NT2/D1 (cell line): ENCODE measurements around the gene RPRD1B.

Experiments
- DNase-seq: peaks from one replicate; pipeline ENCODE4 v3.0.0-alpha.2; 2011; ENCODE audit warnings: low read depth, low spot score
- H3K27me3 ChIP-seq: 2 replicates; pipeline ENCODE4 v1.6.0; 2011; ENCODE audit warnings: mild to moderate bottlenecking; ENCODE audit not compliant: insufficient read length, insufficient read depth
- H3K36me3 ChIP-seq: 2 replicates; pipeline ENCODE4 v1.6.1; 2011; ENCODE audit warnings: mild to moderate bottlenecking, low read length, mixed read lengths; ENCODE audit not compliant: insufficient read depth, insufficient read length
- H3K4me1 ChIP-seq: 2 replicates; pipeline ENCODE4 v1.5.1; 2011; ENCODE audit not compliant: insufficient read depth, insufficient read length
- H3K4me3 ChIP-seq: 2 replicates; pipeline ENCODE4 v1.5.1; 2011; ENCODE audit warnings: low read depth; ENCODE audit not compliant: insufficient read length
- H3K9ac ChIP-seq: 2 replicates; pipeline ENCODE4 v1.6.0; 2011; ENCODE audit warnings: low read depth; ENCODE audit not compliant: insufficient read length
- H3K9me3 ChIP-seq: 2 replicates; pipeline ENCODE4 v1.5.1; 2011; ENCODE audit warnings: mild to moderate bottlenecking, low read length; ENCODE audit not compliant: insufficient read depth
- SUZ12 ChIP-seq: IDR thresholded peaks from 2 replicates; pipeline ENCODE4 v1.6.1; 2011; ENCODE audit not compliant: insufficient read length, insufficient read depth; ENCODE audit errors: extremely low read depth
- YY1 ChIP-seq: IDR thresholded peaks from 2 replicates; pipeline ENCODE4 v1.6.1; 2011; ENCODE audit not compliant: insufficient read length, insufficient read depth
- ZNF274 ChIP-seq: IDR thresholded peaks from 2 replicates; pipeline ENCODE4 v1.6.1; 2011; ENCODE audit warnings: mild to moderate bottlenecking, low read depth, low read length

RPRD1B gene

DNA sequence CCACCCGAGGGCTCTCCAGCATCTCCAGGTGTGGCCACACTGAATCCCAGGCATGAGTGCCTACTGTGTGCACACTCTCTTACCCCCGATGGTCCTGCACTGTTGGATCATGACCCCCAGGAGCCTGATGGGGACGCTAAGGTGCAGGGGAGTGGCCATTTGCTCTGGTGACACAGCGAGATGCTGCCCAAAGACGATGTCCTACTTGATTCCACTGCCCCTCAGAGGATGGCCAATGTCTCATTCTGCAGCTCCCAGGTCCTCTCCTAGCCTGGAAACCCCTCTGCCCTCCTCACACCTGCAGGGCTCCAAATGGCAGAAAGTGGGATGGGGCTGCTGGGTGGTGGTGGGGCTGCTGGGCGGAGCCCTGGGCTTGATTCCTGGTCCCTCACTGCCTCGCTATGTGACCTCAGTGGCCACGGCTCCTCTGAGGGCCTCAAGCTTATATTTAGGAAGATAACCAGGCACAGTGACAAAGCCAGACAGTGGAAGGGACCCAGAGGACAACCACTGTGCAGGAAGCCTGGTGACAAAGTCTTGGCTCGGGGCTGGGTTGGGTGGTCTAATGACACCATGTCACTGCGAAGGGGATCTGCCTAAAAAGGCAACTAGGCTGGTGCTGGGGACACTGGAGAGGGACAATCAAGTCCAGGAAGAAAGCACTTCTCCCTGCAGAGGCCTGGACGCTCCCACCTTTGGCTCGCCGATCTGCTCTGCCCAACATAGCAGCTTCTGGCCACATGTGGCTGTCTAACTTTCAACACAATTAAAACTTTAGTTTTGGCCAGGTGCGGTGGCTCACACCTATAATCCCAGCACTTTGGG is 103.1 kb downstream of the RPRD1B start:
- peaks cover 14% of the 10 kb centered on the region for H3K36me3 ChIP-seq
- TF ChIP-seq YY1 (no peak), ZNF274 (no peak), SUZ12 (no peak)
- DNase-seq, result no peak
- peaks cover 17% of the 10 kb centered on the region for H3K4me1 ChIP-seq
- H3K4me3 ChIP-seq, result no peak overlapping the region
- no peaks in the 10 kb centered on the region for H3K9me3 ChIP-seq
- no peak overlapping the region for H3K9ac ChIP-seq
- no peaks in the 10 kb centered on the region for H3K27me3 ChIP-seq

DNA sequence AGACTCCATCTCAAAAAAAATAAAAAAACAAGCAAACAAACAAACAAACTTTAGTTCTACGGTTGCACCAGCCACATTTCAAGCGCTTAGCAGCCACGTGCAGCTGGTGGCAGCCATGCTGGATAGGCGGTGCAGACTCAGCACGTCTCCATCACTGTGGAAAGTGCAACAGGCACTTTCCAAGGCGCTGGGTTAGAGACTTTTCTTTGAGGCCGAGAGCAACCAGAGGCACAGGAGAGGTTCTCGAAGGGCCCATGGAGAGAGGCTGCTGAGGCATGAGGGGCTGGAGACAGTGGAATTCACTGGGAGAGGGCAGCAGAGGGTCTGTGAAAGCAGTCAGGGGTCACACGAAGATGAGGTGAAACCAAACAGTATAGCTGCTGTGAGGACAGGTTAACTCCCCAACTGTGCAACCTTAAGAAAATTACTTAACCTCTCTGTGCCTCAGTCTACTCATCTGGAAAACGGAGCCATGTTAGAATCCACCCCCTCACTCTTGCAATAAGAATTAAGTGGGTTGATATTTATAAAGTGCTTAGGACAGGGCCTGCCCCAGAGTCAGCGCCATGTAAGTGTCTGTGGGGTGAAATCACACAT is 104.0 kb downstream of the RPRD1B start:
- H3K27me3 ChIP-seq, result no peaks in the 10 kb centered on the region
- TF ChIP-seq SUZ12 (no peak), ZNF274 (no peak), YY1 (no peak)
- no peaks in the 10 kb centered on the region for H3K9me3 ChIP-seq
- H3K36me3 ChIP-seq, result peaks cover 14% of the 10 kb centered on the region
- no peak overlapping the region for H3K4me3 ChIP-seq
- DNase-seq, result no peak
- peaks cover 21% of the 10 kb centered on the region for H3K4me1 ChIP-seq
- H3K9ac ChIP-seq, result no peak overlapping the region

DNA sequence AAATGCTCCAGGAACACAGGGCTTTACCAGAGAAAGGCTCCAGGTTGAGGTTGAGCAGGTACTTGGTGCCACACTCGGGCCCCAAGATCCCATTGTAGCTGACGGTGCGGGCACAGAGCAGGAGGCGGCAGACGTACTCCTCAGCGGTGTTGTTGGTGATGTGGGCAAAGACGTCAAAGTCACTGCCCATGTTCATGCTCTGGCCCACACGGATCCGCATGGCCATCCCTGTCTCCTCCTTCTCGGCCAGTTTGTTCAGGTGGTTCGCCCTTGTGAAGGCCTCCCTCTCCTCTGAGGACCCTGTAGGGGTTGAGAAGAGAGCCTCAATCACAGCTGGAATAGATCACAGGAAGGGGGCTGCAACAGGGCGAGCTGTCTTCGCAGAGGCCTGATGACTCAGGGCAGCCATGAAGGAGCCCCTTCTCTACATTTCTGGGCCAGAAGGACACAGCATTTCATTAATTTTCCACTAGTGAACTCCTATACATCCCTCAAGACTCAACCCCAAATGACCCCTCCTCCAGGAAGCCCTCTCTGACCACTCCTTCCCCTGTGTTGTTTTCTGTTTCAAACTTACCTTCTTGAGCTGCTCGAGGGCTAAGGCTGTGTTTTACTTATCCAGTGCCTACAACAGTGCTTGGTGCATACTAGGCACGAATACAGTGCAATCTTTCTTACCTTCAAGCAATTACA is 104.7 kb downstream of the RPRD1B start:
- no peak overlapping the region for H3K9ac ChIP-seq
- H3K4me1 ChIP-seq, result peaks cover 27% of the 10 kb centered on the region
- H3K27me3 ChIP-seq, result no peaks in the 10 kb centered on the region
- H3K9me3 ChIP-seq, result no peaks in the 10 kb centered on the region
- TF ChIP-seq ZNF274, result no peak
- no peak for TF ChIP-seq SUZ12
- TF ChIP-seq YY1, result no peak
- peaks cover 14% of the 10 kb centered on the region for H3K36me3 ChIP-seq
- no peak for DNase-seq
- H3K4me3 ChIP-seq, result no peak overlapping the region

DNA sequence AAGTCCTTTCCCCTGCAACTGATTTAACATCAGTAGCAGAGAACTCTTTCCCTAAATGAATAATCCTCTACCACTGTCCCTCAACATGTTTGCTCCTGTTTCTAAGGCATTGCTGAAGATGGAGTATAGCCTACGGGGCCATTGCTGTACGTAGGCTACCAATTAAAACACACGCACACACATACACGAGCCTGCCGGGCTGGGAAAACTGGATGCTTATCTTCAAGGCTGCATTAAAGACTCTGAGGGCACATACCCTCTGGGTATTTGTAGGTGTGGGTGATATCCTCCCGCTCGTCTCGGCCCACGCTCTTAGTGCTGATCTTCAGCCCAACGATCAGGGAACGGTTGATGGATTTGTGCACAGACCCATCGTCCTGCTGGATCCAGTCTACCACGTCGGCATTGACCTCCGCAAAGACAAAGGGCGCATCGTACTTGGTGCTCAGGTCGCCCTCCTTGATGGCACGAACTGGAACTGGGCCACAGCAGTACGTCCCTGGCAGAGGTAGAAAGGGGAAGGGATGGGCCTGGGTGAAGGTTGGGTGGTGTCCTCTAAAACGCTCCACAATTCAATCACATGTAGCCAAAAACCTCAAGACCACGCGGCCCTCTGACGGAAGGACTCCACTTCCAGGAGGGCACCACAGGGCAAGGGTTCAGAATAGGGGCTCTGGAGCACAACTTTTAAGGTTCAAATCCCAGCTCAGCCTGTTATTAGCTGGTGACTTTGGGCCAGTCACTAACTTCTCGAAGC is 105.8 kb downstream of the RPRD1B start:
- Histone ChIP-seq H3K27me3 (no peaks in the 10 kb centered on the region), H3K9ac (no peak overlapping the region), H3K4me1 (peaks cover 34% of the 10 kb centered on the region), H3K4me3 (no peak overlapping the region), H3K36me3 (peaks cover 14% of the 10 kb centered on the region), H3K9me3 (no peaks in the 10 kb centered on the region)
- TF ChIP-seq YY1 (no peak), SUZ12 (no peak), ZNF274 (no peak)
- DNase-seq, result no peak

DNA sequence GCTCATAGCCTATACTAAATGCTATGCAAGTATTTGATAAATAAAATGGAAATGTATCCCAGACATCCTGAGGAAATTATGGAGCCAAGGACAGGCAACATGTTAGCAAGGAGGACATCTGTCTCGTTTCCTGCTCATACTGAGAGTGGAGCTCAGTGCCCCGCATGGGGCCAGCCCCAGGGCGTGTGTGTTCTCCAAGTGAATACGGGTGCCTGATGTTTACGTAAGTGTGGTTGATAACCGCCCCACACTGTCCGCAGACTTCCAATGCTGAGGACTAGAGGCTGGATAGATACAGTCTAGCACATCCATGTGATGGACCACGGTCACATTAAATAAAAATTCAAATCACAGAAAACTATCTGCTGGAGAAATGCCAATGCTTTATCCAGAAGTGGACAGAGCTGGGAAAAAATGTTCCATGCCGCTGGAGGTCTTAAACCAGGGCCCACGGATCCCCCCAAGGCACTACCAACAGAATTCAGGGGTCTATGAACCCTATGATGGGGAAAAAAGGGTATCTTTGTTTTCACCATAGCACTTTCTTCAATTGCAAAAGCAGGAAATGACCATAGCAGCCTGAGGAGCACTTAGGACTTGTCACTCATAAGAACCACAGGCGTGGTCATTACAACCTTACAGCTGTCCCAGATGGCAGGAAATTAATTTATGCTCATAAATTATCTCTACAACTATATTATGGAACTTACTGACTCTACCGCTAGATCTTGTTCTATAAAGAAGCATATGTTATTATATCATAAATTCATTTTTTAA is 106.6 kb downstream of the RPRD1B start:
- no peaks in the 10 kb centered on the region for H3K27me3 ChIP-seq
- no peak for TF ChIP-seq ZNF274
- no peak for TF ChIP-seq YY1
- no peak for TF ChIP-seq SUZ12
- no peak for DNase-seq
- H3K9me3 ChIP-seq, result no peaks in the 10 kb centered on the region
- H3K9ac ChIP-seq, result no peak overlapping the region
- no peak overlapping the region for H3K4me3 ChIP-seq
- H3K36me3 ChIP-seq, result peaks cover 14% of the 10 kb centered on the region
- H3K4me1 ChIP-seq, result peaks cover 32% of the 10 kb centered on the region

DNA sequence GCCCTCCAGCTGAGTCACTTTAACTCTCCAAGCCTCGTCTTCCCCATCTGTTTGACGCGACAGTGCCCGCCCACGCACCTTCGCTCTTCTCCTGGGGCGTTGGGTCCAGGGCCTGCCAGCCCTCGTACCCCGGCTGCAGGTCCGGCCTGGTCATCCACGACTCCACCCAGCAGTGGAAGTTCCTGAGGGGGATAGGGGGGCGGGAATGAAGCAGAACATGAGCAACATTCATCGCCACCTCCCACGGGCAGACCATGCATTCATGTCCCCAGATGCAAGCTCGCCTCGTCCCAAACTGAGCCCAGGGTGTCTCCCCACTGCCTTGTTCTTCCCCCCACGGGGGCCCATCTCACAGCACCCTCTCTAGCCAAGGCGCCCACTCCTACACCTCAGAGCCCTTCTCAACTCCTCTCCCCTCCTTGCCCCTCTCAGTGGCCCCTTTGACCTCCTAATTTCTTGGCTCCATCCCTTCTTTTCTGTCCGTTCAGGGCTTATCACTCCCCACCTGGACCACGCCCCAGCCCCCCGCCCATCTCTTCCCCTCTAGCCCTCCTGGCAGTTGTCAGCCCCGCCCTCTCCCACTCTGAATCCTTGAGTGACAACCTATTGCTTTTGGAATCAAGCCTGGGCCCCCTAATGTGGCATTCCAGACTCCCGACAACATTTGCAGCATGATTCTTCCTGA is 107.8 kb downstream of the RPRD1B start:
- DNase-seq, result no peak
- Histone ChIP-seq H3K36me3 (peaks cover 13% of the 10 kb centered on the region), H3K9ac (no peak overlapping the region), H3K27me3 (no peaks in the 10 kb centered on the region), H3K4me1 (peaks cover 30% of the 10 kb centered on the region), H3K4me3 (no peak overlapping the region), H3K9me3 (no peaks in the 10 kb centered on the region)
- TF ChIP-seq ZNF274 (no peak), YY1 (no peak), SUZ12 (no peak)
